ENCODE data around the gene FLRT1.

GRCh38 chr11:64071849-64072248, 36.1 kb downstream of the FLRT1 start:
- TF ChIP-seq, protein P1, sequence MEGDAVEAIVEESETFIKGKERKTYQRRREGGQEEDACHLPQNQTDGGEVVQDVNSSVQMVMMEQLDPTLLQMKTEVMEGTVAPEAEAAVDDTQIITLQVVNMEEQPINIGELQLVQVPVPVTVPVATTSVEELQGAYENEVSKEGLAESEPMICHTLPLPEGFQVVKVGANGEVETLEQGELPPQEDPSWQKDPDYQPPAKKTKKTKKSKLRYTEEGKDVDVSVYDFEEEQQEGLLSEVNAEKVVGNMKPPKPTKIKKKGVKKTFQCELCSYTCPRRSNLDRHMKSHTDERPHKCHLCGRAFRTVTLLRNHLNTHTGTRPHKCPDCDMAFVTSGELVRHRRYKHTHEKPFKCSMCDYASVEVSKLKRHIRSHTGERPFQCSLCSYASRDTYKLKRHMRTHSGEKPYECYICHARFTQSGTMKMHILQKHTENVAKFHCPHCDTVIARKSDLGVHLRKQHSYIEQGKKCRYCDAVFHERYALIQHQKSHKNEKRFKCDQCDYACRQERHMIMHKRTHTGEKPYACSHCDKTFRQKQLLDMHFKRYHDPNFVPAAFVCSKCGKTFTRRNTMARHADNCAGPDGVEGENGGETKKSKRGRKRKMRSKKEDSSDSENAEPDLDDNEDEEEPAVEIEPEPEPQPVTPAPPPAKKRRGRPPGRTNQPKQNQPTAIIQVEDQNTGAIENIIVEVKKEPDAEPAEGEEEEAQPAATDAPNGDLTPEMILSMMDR (IDR thresholded peaks at IDR 0.05; ENCODE audit: insufficient read depth, low read length, poor library complexity, severe bottlenecking), result no peak
- no peak for TF ChIP-seq EZH2phosphoT487 (conservative IDR thresholded peaks at IDR 0.05; ENCODE audit: low read length)

Measured in SU-DHL-6 (cell line).